Common myeloid progenitor, CD34-positive (primary cell): ENCODE measurements around the gene KRT7.
"Not testable (repeated sequence)": the region's sequence is repeated elsewhere in the genome, so short reads cannot be mapped to it uniquely, and the experiment has no call there.

Experiments
- CTCF ChIA-PET: fragments of 350-600 bp; sonication (Branson Sonifier 250); formaldehyde crosslinking; loops from one replicate; lab custom pipeline; 2021; ENCODE audit warnings: antibody characterized with exemption; lab: Charles Lee
- POLR2A ChIA-PET: fragments of 350-600 bp; sonication (Branson Sonifier 250); formaldehyde crosslinking; loops from one replicate; lab custom pipeline; 2021; ENCODE audit warnings: antibody characterized with exemption; lab: Charles Lee
- DNase-seq, 3 donors: peaks; one replicate each; pipeline versions ENCODE4 v3.0.0 to v3.0.0-alpha.2; 2013
- H3K27ac ChIP-seq, 2 experiments: 1 replicate in 1 of 2; 2 replicates in 1 of 2; pipeline ENCODE4 v1.7.0; 2013; ENCODE audit warnings: inconsistent platforms in 2 of 2, low read length in 2 of 2, mild to moderate bottlenecking in 2 of 2, low read depth in 1 of 2, moderate library complexity in 1 of 2; ENCODE audit not compliant: severe bottlenecking in 2 of 2, insufficient read depth in 1 of 2, poor library complexity in 1 of 2
- H3K27me3 ChIP-seq, 5 experiments: replicated peaks in 2 of 5; 1 replicate in 3 of 5; 2 replicates in 2 of 5; pipeline versions ENCODE4 v1.6.1 to v1.7.0; 2013; ENCODE audit warnings: low read length in 4 of 5, mild to moderate bottlenecking in 2 of 5, moderate library complexity in 2 of 5, inconsistent platforms in 1 of 5; ENCODE audit not compliant: insufficient read depth in 5 of 5, control insufficient read depth in 4 of 5
- H3K36me3 ChIP-seq, 4 experiments: 1 replicate in 2 of 4; 2 replicates in 2 of 4; pipeline versions ENCODE4 v1.6.1 to v1.7.0; 2013; ENCODE audit warnings: low read length in 3 of 4, control low read depth in 1 of 4, mild to moderate bottlenecking in 1 of 4; ENCODE audit not compliant: control insufficient read depth in 4 of 4, insufficient read depth in 4 of 4
- H3K4me1 ChIP-seq, 4 experiments: 1 replicate in 3 of 4; 2 replicates in 1 of 4; pipeline versions ENCODE4 v1.6.1 to v1.7.1; 2013; ENCODE audit warnings: low read length in 3 of 4, mild to moderate bottlenecking in 3 of 4, control low read depth in 1 of 4, inconsistent platforms in 1 of 4, moderate library complexity in 1 of 4; ENCODE audit not compliant: control insufficient read depth in 4 of 4, insufficient read depth in 4 of 4; ENCODE audit errors: control extremely low read depth in 1 of 4
- H3K4me3 ChIP-seq, 7 experiments: 1 replicate in 4 of 7; 2 replicates in 3 of 7; pipeline versions ENCODE4 v1.5.1 to v1.7.0; 2013; ENCODE audit warnings: mild to moderate bottlenecking in 7 of 7, low read length in 6 of 7, moderate library complexity in 6 of 7, inconsistent platforms in 2 of 7, low read depth in 2 of 7, control low read depth in 1 of 7; ENCODE audit not compliant: insufficient read depth in 4 of 7, control insufficient read depth in 1 of 7; ENCODE audit errors: extremely low read depth in 1 of 7
- H3K9me3 ChIP-seq, 5 experiments: 1 replicate in 4 of 5; 2 replicates in 1 of 5; pipeline versions ENCODE4 v1.6.1 to v1.7.1; 2013; ENCODE audit warnings: low read length in 4 of 5, mild to moderate bottlenecking in 2 of 5, inconsistent platforms in 1 of 5, low read depth in 1 of 5, moderate library complexity in 1 of 5; ENCODE audit not compliant: control insufficient read depth in 4 of 5, insufficient read depth in 2 of 5; ENCODE audit errors: control extremely low read depth in 1 of 5
- WGBS: methylation state at CpG from one replicate; pipeline ENCODE4 v1.1.5; 2013; ENCODE audit not compliant: insufficient coverage; 5-methylcytosine and 5-hydroxymethylcytosine counted together

Gene KRT7

GRCh38 chr12:52256584-52256935 lies 23.5 kb downstream of the KRT7 start:
- H3K27me3 ChIP-seq, result peaks cover 3 to 56% (median 37%) of the 10 kb centered on the region in 5 experiments
- 69% methylated on average over 2 of the region's 2 CpGs for WGBS
- ChIA-PET CTCF (interaction anchor here (0.5 to 3.6 kb wide), 8 partner anchors 10 to 55 kb away, joined by 3 to 21 read pairs (median 6); no protein-coding TSS in a partner anchor), POLR2A (no interaction called here)
- H3K27ac ChIP-seq, result no peak overlapping the region
- no peak overlapping the region for H3K4me3 ChIP-seq
- H3K36me3 ChIP-seq, result no peaks in the 10 kb centered on the region
- no peaks in the 10 kb centered on the region for H3K9me3 ChIP-seq
- peaks cover 13 to 49% (median 42%) of the 10 kb centered on the region in 4 experiments for H3K4me1 ChIP-seq
- DNase-seq, result no peak

- POLR2A ChIA-PET, result no interaction called here
- no peaks in the 10 kb centered on the region for H3K36me3 ChIP-seq
- no peak overlapping the region for H3K4me3 ChIP-seq
- CTCF ChIA-PET, result interaction anchor here (0.5 to 3.6 kb wide), 8 partner anchors 10 to 54 kb away, joined by 3 to 21 read pairs (median 6); no protein-coding TSS in a partner anchor
- peaks cover 13 to 46% (median 37%) of the 10 kb centered on the region in 4 experiments for H3K4me1 ChIP-seq
- H3K27me3 ChIP-seq, result peaks cover 3 to 60% (median 41%) of the 10 kb centered on the region in 5 experiments
- no peak overlapping the region for H3K27ac ChIP-seq
- no peaks in the 10 kb centered on the region for H3K9me3 ChIP-seq
- 72% methylated on average over 4 of the region's 4 CpGs for WGBS
- DNase-seq, result peak in 2 of 3 donors; percentile 24 to 26
Measured at GRCh38 chr12:52257074-52257551, 24.1 kb downstream of the KRT7 start.

- H3K27me3 ChIP-seq, result peaks cover 3 to 64% (median 47%) of the 10 kb centered on the region in 5 experiments
- not testable (repeated sequence) for H3K27ac ChIP-seq, H3K9me3 ChIP-seq, H3K36me3 ChIP-seq, DNase-seq
- H3K4me3 ChIP-seq, result peak overlapping the region in 1 of 7 experiments; percentile 6
- POLR2A ChIA-PET, result interaction anchor here (0.9 kb wide), 1 partner anchor 26 kb away, joined by 3 read pairs; no protein-coding TSS in a partner anchor
- CTCF ChIA-PET, result interaction anchor here (1.5 to 11.4 kb wide), 5 partner anchors 14 to 53 kb away, joined by 3 to 133 read pairs (median 12); partner anchors contain the start of gene KRT86
- peaks cover 13 to 44% (median 36%) of the 10 kb centered on the region in 4 experiments for H3K4me1 ChIP-seq
- 100% methylated on average over 2 of the region's 13 CpGs for WGBS
Measured at GRCh38 chr12:52257922-52258321, 24.9 kb downstream of the KRT7 start.

GRCh38 chr12:52258335-52258901 lies 25.4 kb downstream of the KRT7 start:
- ChIA-PET POLR2A (interaction anchor here (0.9 kb wide), 1 partner anchor 26 kb away, joined by 3 read pairs; no protein-coding TSS in a partner anchor), CTCF (interaction anchor here (0.9 to 11.4 kb wide), 10 partner anchors 14 to 69 kb away, joined by 3 to 133 read pairs (median 6); partner anchors contain the start of gene KRT86)
- peaks cover 13 to 44% (median 36%) of the 10 kb centered on the region in 4 experiments for H3K4me1 ChIP-seq
- H3K9me3 ChIP-seq, result peaks cover 0 to 6% (median 0%) of the 10 kb centered on the region in 5 experiments
- H3K27me3 ChIP-seq, result peaks cover 3 to 69% (median 47%) of the 10 kb centered on the region in 5 experiments
- H3K36me3 ChIP-seq, result no peaks in the 10 kb centered on the region
- WGBS, result 3% methylated on average over 54 of the region's 72 CpGs
- H3K27ac ChIP-seq, result no peak overlapping the region
- DNase-seq, result peak in 2 of 3 donors; percentile 24 to 42
- peak overlapping the region in 2 of 7 experiments; percentile 6 to 38 for H3K4me3 ChIP-seq

- peaks cover 3 to 65% (median 45%) of the 10 kb centered on the region in 5 experiments for H3K27me3 ChIP-seq
- POLR2A ChIA-PET, result interaction anchor here (1.0 kb wide), 1 partner anchor 10 kb away, joined by 4 read pairs; no protein-coding TSS in a partner anchor
- H3K4me3 ChIP-seq, result peak overlapping the region in 2 of 7 experiments; percentile 2 to 15
- peaks cover 13 to 44% (median 36%) of the 10 kb centered on the region in 4 experiments for H3K4me1 ChIP-seq
- peak; percentile 61 to 81 (median 78) for DNase-seq
- CTCF ChIA-PET, result interaction anchor here (0.9 to 11.4 kb wide), 19 partner anchors 9 to 91 kb away, joined by 3 to 133 read pairs (median 4); partner anchors contain the start of gene KRT86
- peaks cover 0 to 6% (median 0%) of the 10 kb centered on the region in 5 experiments for H3K9me3 ChIP-seq
- no peaks in the 10 kb centered on the region for H3K36me3 ChIP-seq
- 19% methylated on average over 5 of the region's 6 CpGs for WGBS
- no peak overlapping the region for H3K27ac ChIP-seq
Measured at GRCh38 chr12:52259657-52260243, 26.7 kb downstream of the KRT7 start.

- ChIA-PET CTCF (interaction anchor here (0.9 to 11.4 kb wide), 14 partner anchors 9 to 66 kb away, joined by 3 to 133 read pairs (median 5); partner anchors contain the start of gene KRT86), POLR2A (interaction anchor here (1.0 kb wide), 1 partner anchor 9 kb away, joined by 4 read pairs; no protein-coding TSS in a partner anchor)
- Histone ChIP-seq H3K4me1 (peaks cover 13 to 44% (median 36%) of the 10 kb centered on the region in 4 experiments), H3K4me3 (peak overlapping the region in 2 of 7 experiments; percentile 2 to 34), H3K9me3 (peaks cover 0 to 6% (median 0%) of the 10 kb centered on the region in 5 experiments), H3K36me3 (no peaks in the 10 kb centered on the region), H3K27me3 (peaks cover 3 to 58% (median 40%) of the 10 kb centered on the region in 5 experiments), H3K27ac (no peak overlapping the region)
- DNase-seq, result peak; percentile 63 to 92 (median 90)
- WGBS, result 32% methylated on average over 4 of the region's 9 CpGs
Measured at GRCh38 chr12:52260361-52261207, 27.5 kb downstream of the KRT7 start.
